T-helper 2 cell (primary cell): Measurements from ENCODE around the gene PROKR1.
"Not testable (repeated sequence)": the region's sequence is repeated elsewhere in the genome, so short reads cannot be mapped to it uniquely, and the experiment has no call there.

Experiments used
- DNase-seq, 5 experiments: peaks; one replicate each; pipeline versions ENCODE4 v3.0.0 to v3.0.0-alpha.2; 2012 to 2022
- total RNA-seq, 2 donors: gene quantifications; one replicate each; lab custom pipeline; 2026; lab: John Stamatoyannopoulos, UW

PROKR1 gene
- total RNA-seq, result 0 reads per million in 2 donors

- no peak for DNase-seq
These were observed at the start of gene PROKR1 for GRCh38 chr2:68643011-68643873. TSS of gene PROKR1 (plus strand) at chr2:68643579. CDS start at chr2:68645822, 2,243 bp downstream.

GRCh38 chr2:68594041-68594440 lies 49.3 kb upstream of the PROKR1 start:
- peak in 1 of 5 experiments; percentile 5 for DNase-seq

- DNase-seq, result peak in 4 of 5 experiments; percentile 26 to 68 (median 31)
These were observed 48.5 kb upstream of the PROKR1 start for GRCh38 chr2:68594674-68595492.

GRCh38 chr2:68595493-68595785 lies 47.9 kb upstream of the PROKR1 start:
- not testable (repeated sequence) for DNase-seq

GRCh38 chr2:68600495-68600894 lies 42.9 kb upstream of the PROKR1 start:
- not testable (repeated sequence) for DNase-seq

GRCh38 chr2:68603059-68603458 lies 40.3 kb upstream of the PROKR1 start:
- no peak for DNase-seq

GRCh38 chr2:68604077-68604476 lies 39.3 kb upstream of the PROKR1 start:
- DNase-seq, result no peak

GRCh38 chr2:68605939-68606338 lies 37.4 kb upstream of the PROKR1 start:
- DNase-seq, result no peak

GRCh38 chr2:68606759-68607158 lies 36.6 kb upstream of the PROKR1 start:
- DNase-seq, result no peak

- DNase-seq, result no peak
These were observed 35.5 kb upstream of the PROKR1 start for GRCh38 chr2:68607837-68608236.

- no peak for DNase-seq
These were observed 30.4 kb upstream of the PROKR1 start for GRCh38 chr2:68612765-68613519.

- no peak for DNase-seq
These were observed 22.6 kb upstream of the PROKR1 start for GRCh38 chr2:68620772-68621171.

GRCh38 chr2:68623820-68624219 lies 19.6 kb upstream of the PROKR1 start:
- DNase-seq, result no peak

GRCh38 chr2:68627615-68628014 lies 15.8 kb upstream of the PROKR1 start:
- DNase-seq, result no peak

GRCh38 chr2:68632021-68632420 lies 11.4 kb upstream of the PROKR1 start:
- no peak for DNase-seq

- DNase-seq, result no peak
These were observed 6.3 kb upstream of the PROKR1 start for GRCh38 chr2:68637047-68637446.

- DNase-seq, result no peak
These were observed 601 bp downstream of the PROKR1 start for GRCh38 chr2:68643874-68644485.

GRCh38 chr2:68645523-68645922 lies 2.1 kb downstream of the PROKR1 start:
- no peak for DNase-seq

GRCh38 chr2:68646303-68646702 lies 2.9 kb downstream of the PROKR1 start:
- DNase-seq, result no peak

GRCh38 chr2:68650645-68651044 lies 7.3 kb downstream of the PROKR1 start:
- no peak for DNase-seq

GRCh38 chr2:68653034-68653433 lies 9.7 kb downstream of the PROKR1 start:
- DNase-seq, result no peak

GRCh38 chr2:68653538-68653982 lies 10.2 kb downstream of the PROKR1 start:
- DNase-seq, result peak in 2 of 5 experiments; percentile 23 to 89
